Memory B cell (primary cell): ENCODE data around the gene LPP.

Experiments
- ATAC-seq: fragments of 150-1000 bp; cut with Tn5 transposase; 2 replicates; pipeline ENCODE4 v1.10.0; 2021; ENCODE audit warnings: low read depth, mild to moderate bottlenecking, moderate library complexity
- DNase-seq, 2 donors: peaks; one replicate each; pipeline ENCODE4 v3.0.0; 2022; ENCODE audit warnings: low spot score in 2 of 2
- H3K27ac Mint-ChIP-seq: one replicate; pipeline ENCODE4 v1.8.0; 2022; ENCODE audit warnings: mild to moderate bottlenecking, moderate library complexity, mixed read lengths
- H3K27me3 Mint-ChIP-seq: one replicate; pipeline ENCODE4 v1.8.0; 2022; ENCODE audit warnings: mixed read lengths
- H3K36me3 Mint-ChIP-seq: one replicate; pipeline ENCODE4 v1.8.0; 2022; ENCODE audit warnings: mild to moderate bottlenecking, mixed read lengths
- H3K4me1 Mint-ChIP-seq: one replicate; pipeline ENCODE4 v1.8.0; 2022; ENCODE audit warnings: mixed read lengths
- H3K4me3 Mint-ChIP-seq: one replicate; pipeline ENCODE4 v1.8.0; 2022; ENCODE audit warnings: mild to moderate bottlenecking, moderate library complexity, mixed read lengths
- H3K9me3 Mint-ChIP-seq: one replicate; pipeline ENCODE4 v1.8.0; 2022; ENCODE audit warnings: mixed read lengths

Gene LPP

GRCh38 chr3:188169830-188170455, 16.0 kb downstream of the LPP start:
- ATAC-seq, result no peak
- H3K9me3 Mint-ChIP-seq, result no peaks in the 10 kb centered on the region
- H3K36me3 Mint-ChIP-seq, result peaks cover 5% of the 10 kb centered on the region
- peak overlapping the region; percentile 39 for H3K27ac Mint-ChIP-seq
- no peak for DNase-seq
- peaks cover 31% of the 10 kb centered on the region for H3K4me1 Mint-ChIP-seq
- no peak overlapping the region for H3K4me3 Mint-ChIP-seq
- H3K27me3 Mint-ChIP-seq, result no peaks in the 10 kb centered on the region

GRCh38 chr3:188170461-188171459, 16.8 kb downstream of the LPP start:
- Mint-ChIP-seq H3K9me3 (no peaks in the 10 kb centered on the region), H3K4me1 (peaks cover 29% of the 10 kb centered on the region), H3K27ac (peak overlapping the region; percentile 39), H3K36me3 (peaks cover 6% of the 10 kb centered on the region), H3K27me3 (no peaks in the 10 kb centered on the region), H3K4me3 (no peak overlapping the region)
- ATAC-seq, result peak; percentile 89
- no peak for DNase-seq

- Mint-ChIP-seq H3K36me3 (peaks cover 9% of the 10 kb centered on the region), H3K4me3 (no peak overlapping the region), H3K27me3 (no peaks in the 10 kb centered on the region), H3K4me1 (peaks cover 31% of the 10 kb centered on the region), H3K9me3 (peaks cover 2% of the 10 kb centered on the region), H3K27ac (peak overlapping the region; percentile 6)
- no peak for DNase-seq
- ATAC-seq, result no peak
Measured at GRCh38 chr3:188171682-188172467, 17.9 kb downstream of the LPP start.

- DNase-seq (no peak), ATAC-seq (peak; percentile 39)
- H3K4me3 Mint-ChIP-seq, result no peak overlapping the region
- no peak overlapping the region for H3K27ac Mint-ChIP-seq
- no peaks in the 10 kb centered on the region for H3K27me3 Mint-ChIP-seq
- peaks cover 2% of the 10 kb centered on the region for H3K9me3 Mint-ChIP-seq
- peaks cover 45% of the 10 kb centered on the region for H3K4me1 Mint-ChIP-seq
- peaks cover 19% of the 10 kb centered on the region for H3K36me3 Mint-ChIP-seq
Measured at GRCh38 chr3:188174317-188175044, 20.5 kb downstream of the LPP start.

GRCh38 chr3:188176476-188176875, 22.5 kb downstream of the LPP start:
- no peak overlapping the region for H3K4me3 Mint-ChIP-seq
- peaks cover 22% of the 10 kb centered on the region for H3K36me3 Mint-ChIP-seq
- H3K27ac Mint-ChIP-seq, result peak overlapping the region; percentile 13
- DNase-seq (no peak), ATAC-seq (no peak)
- no peaks in the 10 kb centered on the region for H3K27me3 Mint-ChIP-seq
- peaks cover 2% of the 10 kb centered on the region for H3K9me3 Mint-ChIP-seq
- H3K4me1 Mint-ChIP-seq, result peaks cover 40% of the 10 kb centered on the region

GRCh38 chr3:188176884-188177283, 22.9 kb downstream of the LPP start:
- Mint-ChIP-seq H3K27ac (peak overlapping the region; percentile 13), H3K36me3 (peaks cover 23% of the 10 kb centered on the region), H3K4me1 (peaks cover 40% of the 10 kb centered on the region), H3K9me3 (peaks cover 2% of the 10 kb centered on the region), H3K27me3 (no peaks in the 10 kb centered on the region), H3K4me3 (no peak overlapping the region)
- DNase-seq (no peak), ATAC-seq (no peak)

GRCh38 chr3:188177721-188178120, 23.8 kb downstream of the LPP start:
- Mint-ChIP-seq H3K27ac (no peak overlapping the region), H3K4me3 (no peak overlapping the region), H3K36me3 (peaks cover 23% of the 10 kb centered on the region), H3K27me3 (no peaks in the 10 kb centered on the region), H3K4me1 (peaks cover 40% of the 10 kb centered on the region), H3K9me3 (peaks cover 2% of the 10 kb centered on the region)
- DNase-seq (no peak), ATAC-seq (no peak)

GRCh38 chr3:188178293-188178936, 24.5 kb downstream of the LPP start:
- no peak overlapping the region for H3K4me3 Mint-ChIP-seq

GRCh38 chr3:188179006-188179966, 25.3 kb downstream of the LPP start:
- H3K4me3 Mint-ChIP-seq, result no peak overlapping the region
- H3K9me3 Mint-ChIP-seq, result peaks cover 2% of the 10 kb centered on the region
- ATAC-seq, result no peak
- H3K4me1 Mint-ChIP-seq, result peaks cover 37% of the 10 kb centered on the region
- H3K36me3 Mint-ChIP-seq, result peaks cover 25% of the 10 kb centered on the region
- no peak overlapping the region for H3K27ac Mint-ChIP-seq
- DNase-seq, result no peak
- no peaks in the 10 kb centered on the region for H3K27me3 Mint-ChIP-seq

More at GRCh38 chr3:188178293-188178936, 24.5 kb downstream of the LPP start:
- DNase-seq (no peak), ATAC-seq (no peak)
- Mint-ChIP-seq H3K27ac (no peak overlapping the region), H3K27me3 (no peaks in the 10 kb centered on the region), H3K4me1 (peaks cover 38% of the 10 kb centered on the region), H3K9me3 (peaks cover 2% of the 10 kb centered on the region), H3K36me3 (peaks cover 23% of the 10 kb centered on the region)

- Mint-ChIP-seq H3K27ac (no peak overlapping the region), H3K27me3 (no peaks in the 10 kb centered on the region), H3K4me1 (peaks cover 31% of the 10 kb centered on the region), H3K4me3 (no peak overlapping the region), H3K36me3 (peaks cover 21% of the 10 kb centered on the region), H3K9me3 (peaks cover 2% of the 10 kb centered on the region)
- ATAC-seq, result no peak
- DNase-seq, result no peak
Measured at GRCh38 chr3:188180114-188180513, 26.2 kb downstream of the LPP start.

- H3K4me1 Mint-ChIP-seq, result peaks cover 36% of the 10 kb centered on the region
- peaks cover 9% of the 10 kb centered on the region for H3K36me3 Mint-ChIP-seq
- DNase-seq, result no peak
- no peaks in the 10 kb centered on the region for H3K27me3 Mint-ChIP-seq
- ATAC-seq, result no peak
- no peaks in the 10 kb centered on the region for H3K9me3 Mint-ChIP-seq
- no peak overlapping the region for H3K4me3 Mint-ChIP-seq
- H3K27ac Mint-ChIP-seq, result no peak overlapping the region
Measured at GRCh38 chr3:188183452-188183851, 29.5 kb downstream of the LPP start.

GRCh38 chr3:188184160-188184559, 30.2 kb downstream of the LPP start:
- Mint-ChIP-seq H3K4me1 (peaks cover 32% of the 10 kb centered on the region), H3K36me3 (peaks cover 7% of the 10 kb centered on the region), H3K4me3 (no peak overlapping the region), H3K9me3 (no peaks in the 10 kb centered on the region), H3K27ac (no peak overlapping the region), H3K27me3 (no peaks in the 10 kb centered on the region)
- DNase-seq, result no peak
- ATAC-seq, result no peak
